HL-60/S4 treated with retinoic acid at 250 ng/mL for 4 days and 3 days (cell line): ENCODE data around the gene NOTCH3.

ENCODE experiments used
- in situ Hi-C: fragments of 300-500 bp; cut with MboI; formaldehyde crosslinking; loops from 2 replicates; pipeline ENCODE4 v1.7.0; 2022; ENCODE audit warnings: low sequenced_read_pairs

The NOTCH3 gene

DNA sequence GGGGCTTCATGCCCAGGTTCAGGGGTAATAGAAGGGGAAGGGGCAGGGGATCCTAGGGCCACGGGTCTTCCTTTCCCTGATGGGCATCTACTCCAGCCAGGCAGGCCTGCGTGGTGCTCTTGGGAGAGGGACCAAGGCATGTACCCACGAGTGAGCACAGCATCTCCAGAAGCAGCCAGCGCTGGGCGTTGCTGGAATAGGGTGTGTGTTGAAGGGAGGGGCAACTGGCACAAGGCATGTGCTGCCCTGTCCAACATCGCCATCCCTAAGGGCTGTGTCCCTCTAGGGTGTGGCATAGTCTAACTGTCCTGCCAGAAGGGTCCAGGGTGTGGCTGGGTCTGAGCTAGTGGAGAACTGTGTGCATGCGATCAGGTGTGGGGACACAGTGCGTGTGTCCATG, 2.9 kb downstream of the NOTCH3 start:
- in situ Hi-C loops = no loop called here

DNA sequence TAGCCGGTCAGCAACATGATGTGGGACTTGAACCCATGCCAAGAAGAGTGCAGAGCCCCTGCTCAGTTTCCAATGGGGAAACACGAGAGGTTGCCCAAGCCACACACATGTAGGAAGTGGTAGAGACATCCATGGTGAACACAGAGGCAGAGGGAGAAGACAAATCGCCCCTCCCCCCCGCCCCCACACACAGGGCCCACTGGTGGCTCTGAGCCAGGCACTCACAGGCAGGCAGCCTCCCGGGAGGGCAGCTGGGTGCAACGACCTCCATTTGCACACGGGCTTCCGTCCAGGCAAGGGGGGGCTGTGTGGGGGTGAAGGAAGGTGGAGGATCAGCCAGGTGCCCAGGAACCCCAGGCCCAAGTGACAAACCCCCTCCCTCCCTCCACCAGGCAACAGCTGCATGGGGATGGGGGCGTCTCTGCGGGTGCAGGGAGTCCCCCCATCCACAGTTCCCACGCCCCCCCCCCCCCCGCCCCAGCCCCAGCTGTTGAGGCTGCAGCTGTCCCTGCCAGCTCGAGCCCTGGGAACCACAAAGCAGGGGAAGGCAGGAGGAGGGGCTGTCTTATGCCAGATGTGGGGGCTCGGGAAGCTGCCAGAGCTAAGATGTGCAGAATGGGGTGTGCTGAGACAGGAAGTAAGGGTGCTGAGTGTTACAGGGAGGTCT, 3.4 kb downstream of the NOTCH3 start:
- in situ Hi-C loops = no loop called here

DNA sequence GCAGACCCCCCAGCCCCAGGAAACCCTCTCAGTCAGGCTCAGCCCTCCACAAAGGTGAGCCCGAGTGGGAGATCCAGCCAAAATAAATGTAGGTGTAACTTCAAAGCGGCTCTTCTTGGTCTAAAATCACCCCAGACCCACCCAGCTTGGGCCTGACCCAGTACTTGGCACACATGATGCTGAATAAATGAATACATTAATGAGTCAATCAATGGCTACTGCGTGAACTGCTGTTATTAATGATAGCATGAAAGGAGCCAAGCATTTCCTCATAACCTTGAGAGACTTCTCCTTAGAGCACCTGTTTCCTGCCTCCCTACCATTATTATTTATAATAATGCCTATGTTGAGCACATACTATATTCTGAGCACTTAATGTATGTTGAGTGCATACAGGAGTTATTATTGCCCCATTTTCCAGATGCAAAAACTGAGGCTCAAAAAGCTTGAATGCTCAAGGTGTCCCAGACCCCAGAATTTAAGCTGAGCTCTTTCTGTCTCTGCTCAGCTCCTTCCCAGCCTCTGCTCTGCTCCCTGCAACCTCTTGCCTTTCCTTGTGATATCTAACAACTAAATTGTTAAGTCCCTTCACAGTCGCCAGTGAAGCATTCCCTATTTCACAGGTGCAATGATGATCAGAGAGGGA, 4.3 kb downstream of the NOTCH3 start:
- in situ Hi-C loops = no loop called here

DNA sequence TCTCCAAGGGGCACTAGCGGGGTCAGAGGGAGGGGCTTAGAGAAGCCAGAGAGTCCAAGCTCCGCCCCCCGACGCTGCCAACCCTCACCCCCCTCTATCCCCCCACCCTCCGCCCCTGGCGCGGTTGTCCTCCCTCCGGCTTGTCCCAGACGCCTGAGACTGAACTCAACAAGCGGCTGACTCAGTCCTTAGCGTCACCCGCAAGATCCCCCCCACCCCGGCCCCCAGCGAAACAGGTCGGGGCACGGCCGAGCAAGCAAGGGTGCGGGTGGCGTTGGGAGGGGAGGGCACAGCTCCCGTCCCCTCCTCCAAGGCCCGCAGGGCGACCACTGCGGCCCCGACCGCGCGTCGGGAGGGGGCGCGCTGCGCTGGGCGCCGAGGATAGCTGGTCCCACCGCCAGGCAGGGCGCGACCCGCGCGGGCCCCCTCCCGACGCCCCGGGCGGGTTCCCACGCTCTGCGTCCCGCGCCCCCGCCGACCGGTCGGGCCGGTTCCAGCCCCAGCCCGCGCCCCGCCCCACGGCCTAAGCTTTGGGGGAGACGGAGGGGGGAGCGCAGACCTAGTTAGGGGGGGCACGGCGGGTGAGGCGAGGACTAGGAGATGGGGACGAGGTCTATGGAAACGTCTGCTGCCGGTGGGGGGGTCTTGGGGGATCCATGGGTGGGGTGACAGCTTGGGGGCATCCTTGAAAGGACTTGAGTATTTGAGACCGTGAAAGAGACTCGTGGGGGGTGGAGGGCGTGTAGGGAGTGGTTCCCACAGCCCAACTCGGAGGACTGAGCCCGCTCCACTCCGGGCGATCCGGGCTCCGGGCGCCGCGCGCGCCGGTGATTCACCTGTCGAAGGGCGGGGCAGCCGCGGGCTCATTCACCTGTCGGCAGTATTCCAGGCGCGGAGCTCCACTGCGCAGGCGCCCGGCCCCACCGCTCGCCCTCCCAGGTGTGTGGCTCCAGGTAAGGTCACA, 5.1 kb downstream of the NOTCH3 start:
- in situ Hi-C loops = no loop called here

DNA sequence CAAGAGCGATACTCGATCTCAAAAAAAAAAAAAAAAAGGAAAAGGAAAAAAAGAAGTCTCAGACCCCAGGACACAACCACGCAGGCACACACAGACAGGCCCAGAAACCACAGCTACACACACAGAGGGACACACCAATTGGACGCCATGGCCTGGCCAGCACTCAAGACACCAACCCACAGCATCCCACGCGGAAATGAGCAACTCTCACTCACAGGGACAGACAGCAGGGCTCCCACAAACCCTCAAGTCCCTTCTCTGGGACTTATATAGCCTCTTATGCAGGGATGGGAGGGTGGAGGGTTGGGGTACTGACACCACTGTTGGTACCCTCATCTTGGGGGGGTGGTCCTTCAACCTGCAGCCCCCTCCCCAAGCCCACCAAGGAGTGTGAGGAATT, 5.9 kb downstream of the NOTCH3 start:
- in situ Hi-C loops = no loop called here

DNA sequence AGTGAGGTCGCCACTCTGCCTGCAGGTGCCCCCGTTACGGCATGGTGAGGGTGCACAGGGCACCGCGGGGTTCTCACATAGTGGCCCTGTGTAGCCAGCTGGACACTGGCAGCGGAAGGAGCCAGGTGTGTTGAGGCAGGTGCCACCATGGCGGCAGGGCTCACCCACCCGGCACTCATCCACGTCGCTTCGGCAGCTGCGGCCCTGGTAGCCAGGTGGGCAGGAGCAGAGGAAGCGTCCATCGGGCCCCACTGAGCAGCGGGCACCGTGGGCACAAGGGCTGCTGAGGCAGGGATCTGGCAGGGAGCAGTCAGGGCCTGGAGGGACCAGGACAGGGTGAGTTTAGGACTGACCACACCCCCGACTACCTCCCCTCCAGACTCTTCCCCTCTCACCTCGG, 8.8 kb downstream of the NOTCH3 start:
- in situ Hi-C loops = no loop called here

DNA sequence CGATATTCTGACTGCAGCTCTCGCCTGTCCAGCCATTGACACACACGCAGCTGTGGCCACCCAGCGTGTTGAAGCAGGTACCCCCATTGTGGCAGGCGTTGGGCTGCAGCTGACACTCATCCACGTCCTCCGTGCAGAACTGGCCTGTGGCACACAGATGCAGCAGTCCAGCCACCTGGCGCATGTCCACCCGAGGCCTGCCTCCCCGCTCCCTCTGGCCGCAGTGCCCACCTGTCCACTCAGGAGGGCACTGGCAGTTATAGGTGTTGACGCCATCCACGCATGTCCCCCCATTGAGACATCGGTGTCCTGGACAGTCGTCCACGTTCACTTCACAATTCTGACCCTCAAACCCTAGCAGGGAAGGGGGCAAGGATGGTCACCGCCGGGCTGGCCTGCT, 9.3 kb downstream of the NOTCH3 start:
- in situ Hi-C loops = no loop called here

DNA sequence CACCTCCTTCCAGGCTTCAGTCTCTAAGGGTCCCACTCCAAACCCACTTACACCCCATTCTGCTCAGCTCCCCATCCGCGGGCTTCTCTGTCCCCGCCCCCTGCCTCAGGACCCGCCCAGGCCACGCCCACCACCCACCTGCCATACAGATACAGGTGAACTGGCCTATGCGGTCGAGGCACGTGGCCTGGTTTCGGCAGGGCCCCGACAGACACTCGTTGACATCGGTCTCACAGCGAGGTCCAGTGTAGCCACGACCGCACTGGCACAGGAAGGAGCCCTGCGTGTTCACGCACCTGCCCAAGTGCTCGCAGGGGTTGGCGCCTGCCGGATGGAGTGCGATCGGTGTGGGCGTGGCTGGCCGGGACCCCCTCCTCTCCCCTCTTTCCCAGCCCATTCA, 11.9 kb downstream of the NOTCH3 start:
- in situ Hi-C loops = no loop called here

DNA sequence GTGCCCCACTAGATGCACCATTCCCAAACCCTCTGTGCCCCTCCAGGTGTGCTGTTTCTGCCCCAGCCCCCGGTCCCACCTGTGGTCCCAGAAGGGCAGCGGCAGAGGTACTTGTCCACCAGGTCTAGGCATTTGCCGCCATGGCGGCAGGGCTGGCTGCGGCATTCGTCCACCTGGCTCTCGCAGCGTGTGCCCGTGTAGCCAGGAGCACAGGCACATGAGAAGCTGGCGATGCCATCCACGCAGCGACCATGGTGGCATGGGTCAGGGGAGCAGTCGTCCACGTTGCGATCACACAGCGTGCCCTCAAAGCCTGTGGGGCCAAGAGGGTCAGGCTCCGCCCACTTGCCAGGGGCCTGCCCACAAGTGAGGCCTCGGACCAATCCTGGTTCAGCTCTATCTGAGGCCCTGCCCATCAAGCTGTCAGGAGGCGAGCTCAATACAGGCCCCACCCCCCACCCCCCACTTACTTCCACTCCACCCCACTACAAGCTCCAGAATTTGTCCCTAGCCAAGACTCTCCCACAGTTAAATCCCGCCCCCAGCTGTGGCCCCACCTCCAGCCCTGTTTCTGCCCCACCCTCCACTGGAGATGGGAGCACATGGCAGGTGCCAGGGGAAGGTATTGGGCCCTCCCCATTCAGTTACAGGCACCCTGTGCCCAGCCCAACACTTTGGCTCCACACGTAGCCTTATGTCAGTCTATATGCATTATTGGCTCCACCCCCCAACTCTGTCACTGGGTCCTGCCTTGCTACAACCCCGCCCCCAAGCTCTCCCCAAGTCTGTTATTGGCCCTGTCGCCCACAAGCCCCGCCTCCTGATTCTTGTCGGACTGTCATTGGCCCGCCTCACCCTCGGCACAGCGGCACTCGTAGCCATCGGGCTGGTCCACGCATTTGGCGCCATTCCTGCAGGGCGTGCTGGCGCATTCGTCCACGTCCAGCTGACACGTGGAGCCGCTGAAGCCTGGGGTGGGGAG, 13.5 kb downstream of the NOTCH3 start:
- in situ Hi-C loops = no loop called here

DNA sequence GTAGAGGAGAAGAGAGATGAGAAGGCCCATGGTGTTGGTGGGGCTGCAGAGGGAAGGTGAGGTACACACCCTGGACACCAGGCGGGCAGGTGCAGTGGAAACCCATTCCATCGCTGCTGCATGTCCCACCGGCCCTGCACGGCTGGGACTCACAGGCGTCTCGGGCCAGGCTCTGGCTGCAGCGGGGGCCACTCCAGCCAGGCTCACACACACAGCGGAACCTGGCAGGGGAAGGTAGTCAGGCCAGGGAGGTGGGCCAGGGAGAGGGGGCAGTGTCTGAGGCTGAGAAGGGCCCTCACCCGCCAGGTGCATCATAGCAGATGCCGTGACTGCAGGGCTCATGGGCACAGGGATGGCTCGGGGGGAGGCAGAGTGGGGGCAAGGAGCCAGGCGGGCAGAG, 15.6 kb downstream of the NOTCH3 start:
- in situ Hi-C loops = no loop called here

DNA sequence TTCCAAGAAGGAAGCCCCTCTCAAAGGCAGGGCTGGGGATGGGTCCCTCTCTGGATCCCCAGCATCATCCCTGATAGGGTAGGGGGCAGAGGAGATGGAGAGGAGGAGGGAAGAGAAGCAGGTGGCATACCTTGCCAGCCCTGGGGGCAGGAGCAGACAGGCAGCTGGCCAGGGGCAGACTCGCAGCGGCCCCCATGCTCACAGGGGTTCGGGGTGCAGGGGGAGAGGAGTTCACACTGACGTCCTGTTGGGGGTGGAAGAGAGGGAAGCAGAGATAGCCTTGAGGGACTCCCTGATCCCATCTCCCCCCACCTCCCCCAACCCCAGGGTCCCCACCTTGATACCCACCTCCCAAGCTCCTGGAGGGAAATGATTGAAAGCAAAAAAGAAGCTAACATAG, 16.0 kb downstream of the NOTCH3 start:
- in situ Hi-C loops = no loop called here

DNA sequence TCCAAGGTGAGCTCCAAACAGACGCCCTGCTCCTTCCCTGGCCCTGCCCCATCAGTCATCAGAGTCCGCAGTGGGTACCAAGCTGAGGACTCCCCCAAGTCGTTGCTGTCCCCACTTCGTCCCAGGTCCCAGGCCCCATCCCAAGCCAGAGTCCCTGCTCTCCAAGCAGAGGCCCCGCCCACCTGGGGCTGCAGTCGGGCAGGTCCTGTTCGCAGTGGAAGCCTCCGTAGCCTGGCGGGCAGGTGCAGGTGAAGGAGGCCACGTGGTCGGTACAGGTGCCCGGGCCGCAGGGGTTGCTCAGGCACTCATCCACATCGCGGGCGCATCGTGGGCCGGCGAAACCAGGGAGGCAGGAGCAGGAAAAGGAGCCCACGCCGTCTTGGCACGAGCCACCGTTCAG, 19.4 kb downstream of the NOTCH3 start:
- in situ Hi-C loops = no loop called here

DNA sequence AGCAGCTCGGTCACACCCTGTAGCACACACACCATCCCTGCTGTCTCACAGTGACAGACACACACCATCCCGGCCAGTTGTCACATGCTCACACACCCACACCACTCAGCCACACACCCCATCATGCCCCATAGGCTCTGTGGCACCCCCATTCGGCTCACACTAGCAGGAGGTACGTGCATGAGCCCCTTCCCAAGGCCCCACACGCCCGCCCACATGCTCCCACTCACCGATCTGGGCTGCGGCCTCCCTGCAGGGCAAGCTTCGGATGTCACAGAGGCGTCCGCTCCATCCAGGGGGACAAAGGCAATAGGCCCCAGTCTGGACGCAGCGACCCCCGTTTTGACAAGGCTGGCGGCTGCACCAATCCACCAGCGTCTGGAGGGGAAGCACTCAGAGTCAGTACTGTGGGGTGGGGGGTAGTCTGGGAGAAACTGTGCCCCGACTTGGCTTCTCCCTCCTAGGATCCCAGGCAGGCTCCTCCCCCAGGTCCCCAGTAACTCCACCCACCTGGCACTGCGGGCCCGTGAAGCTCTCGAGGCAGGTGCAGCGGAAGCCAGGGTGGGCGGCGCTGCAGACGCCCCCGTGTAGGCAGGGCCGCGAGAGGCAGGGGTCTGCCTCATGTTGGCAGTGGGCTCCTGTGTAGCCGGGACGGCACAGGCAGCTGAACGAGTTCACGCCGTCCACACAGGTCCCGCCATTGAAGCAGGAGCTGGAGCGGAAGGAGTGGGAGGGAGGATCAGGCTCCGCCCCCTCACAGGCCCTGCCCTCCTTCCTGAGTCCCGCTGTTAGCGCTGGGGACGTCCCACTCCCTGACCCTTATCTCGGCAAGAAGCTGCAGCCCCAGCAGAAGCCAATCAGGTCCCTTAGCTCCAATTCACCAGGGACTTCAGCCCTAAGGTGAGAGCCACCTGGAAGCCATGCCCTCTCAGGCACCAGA, 20.1 kb downstream of the NOTCH3 start:
- in situ Hi-C loops = no loop called here

DNA sequence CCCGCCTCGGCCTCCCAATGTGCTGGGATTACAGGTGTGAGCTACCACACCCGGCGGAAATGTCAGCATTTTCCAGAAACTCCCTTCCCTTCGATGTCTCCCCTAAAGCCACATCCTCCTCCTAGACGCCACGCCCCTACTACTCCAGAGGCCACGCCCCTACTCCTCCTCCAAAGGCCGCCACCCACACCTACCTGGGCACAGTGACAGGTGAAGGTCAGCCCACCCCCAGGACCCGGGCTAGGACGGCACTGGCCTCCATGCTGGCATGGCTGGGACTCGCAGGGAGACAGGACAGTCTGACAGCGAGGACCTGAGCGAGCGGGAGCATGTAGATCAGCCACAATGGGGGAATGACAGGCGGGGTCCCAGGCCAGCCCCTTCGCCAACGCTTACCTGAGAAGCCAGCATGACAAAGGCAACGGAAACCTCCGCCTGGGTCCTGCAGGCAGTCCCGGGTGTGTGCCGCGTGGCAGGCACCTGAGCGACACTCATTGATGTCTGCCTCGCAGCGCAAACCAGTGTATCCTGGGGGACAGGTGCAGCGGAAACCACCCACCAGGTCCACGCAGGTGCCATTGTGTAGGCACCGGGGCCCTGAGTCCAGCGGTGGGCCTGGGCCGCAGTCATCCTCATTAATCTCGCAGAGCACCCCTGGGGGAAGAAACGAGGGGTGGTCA, 22.0 kb downstream of the NOTCH3 start:
- in situ Hi-C loops = no loop called here

DNA sequence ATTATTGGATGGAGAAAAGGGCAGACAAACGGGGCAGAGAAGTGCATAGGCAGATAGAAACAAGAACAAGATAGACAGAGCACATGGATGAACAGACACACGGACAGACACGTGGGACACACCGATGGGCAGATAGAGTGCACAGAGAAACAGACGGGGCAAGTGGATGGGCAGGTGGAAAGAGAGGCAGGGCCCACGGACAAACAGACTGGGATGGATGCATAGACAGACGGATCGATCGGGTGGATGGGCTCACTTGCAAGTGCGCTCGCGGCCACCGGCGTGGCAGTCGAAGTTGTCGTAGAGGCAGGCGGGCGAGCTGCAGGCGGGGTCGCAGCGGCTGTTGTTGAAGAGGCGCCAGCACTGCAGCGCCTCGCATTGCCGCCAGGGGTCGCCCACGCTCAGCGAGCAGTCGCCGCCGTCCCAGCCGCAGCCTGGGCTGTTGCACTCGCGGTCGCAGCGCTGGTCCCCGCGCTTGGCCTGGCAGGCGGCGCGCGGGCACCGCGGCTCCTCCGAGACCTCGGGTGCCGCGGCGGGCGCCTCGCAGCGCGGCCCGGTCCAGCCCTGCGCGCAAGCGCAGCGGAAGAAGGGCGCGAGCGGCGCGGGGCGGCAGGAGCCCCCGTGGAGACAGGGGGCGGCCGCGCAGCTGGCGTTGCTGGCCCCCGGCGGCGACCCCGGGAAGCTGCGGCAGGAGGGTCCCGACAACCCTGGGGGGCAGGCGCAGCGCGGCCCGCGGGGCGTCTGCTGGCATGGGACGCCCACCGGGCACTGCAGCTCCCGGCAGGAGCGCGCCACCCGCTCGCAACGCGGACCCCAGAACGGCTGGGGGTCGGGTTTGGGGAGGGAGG, 23.3 kb downstream of the NOTCH3 start:
- in situ Hi-C loops = no loop called here

DNA sequence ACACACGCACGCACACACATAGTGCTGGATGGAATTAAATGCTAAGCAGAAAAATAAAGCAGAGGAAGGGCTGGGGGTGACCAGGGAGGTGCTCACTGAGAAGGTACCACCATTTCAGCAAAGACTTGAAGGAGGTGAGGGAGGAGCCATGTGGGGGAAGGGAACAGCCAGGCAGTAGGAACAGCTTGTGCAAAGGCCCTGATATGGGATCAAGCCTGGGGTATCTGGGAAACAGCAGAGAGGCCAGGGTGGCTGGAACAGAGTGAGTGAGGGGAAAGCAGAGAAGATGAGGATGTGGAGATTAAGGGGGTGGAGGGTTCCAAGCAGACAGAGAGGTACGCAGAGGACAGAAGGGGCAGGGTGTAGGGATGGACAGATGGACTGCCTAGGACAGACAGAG, 25.2 kb downstream of the NOTCH3 start:
- in situ Hi-C loops = no loop called here

DNA sequence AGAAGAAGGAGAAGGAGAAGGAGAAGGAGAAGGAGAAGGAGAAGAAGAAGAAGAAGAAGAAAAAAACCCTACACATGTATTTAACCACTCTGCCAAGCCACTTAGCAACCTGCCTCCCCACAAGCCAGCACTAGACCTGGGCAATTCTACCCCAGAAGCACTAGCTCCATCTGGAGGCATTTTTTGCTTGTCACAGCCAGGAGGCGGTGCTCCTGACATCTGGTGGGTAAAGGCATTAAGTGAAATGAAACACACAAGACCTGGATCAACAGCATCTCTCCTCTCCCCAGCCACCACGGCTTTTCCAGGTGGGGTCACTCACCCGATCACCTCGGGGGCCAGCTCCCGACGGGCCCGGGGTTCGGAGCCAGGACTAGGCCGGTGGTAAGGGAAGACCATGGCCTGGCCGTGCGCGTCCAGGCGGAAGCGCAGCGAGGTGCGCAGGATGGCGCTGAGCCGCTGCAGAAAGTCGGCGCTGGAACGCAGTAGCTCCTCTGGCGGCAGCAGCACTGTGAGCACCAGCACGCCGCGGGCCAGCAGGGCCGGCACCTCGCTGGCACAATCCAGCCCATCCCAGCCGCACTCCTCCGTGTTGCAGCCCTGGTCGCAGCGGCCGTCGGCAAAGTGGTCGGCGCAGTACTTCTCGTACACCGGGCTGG, 26.9 kb downstream of the NOTCH3 start:
- in situ Hi-C loops = no loop called here

DNA sequence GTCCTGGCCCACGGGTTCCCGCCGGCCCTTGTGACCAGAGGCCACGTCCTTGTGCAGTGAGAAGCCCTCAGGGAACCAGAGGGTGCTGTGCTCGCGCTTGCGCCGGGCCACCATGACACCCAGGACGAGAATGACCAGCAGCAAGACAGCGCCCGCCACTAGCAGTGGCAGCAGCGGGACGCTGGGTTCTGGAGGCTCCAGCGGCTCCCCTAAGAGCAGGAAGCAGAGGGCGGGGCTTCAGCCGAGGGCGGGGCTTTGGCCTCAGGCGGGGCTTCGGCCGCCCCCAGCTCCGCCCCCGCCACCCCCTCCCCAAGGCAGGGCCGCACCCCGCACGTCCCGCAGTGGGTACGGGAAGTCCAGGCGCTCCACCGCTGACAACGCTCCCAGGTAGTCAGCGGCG, 30.4 kb downstream of the NOTCH3 start:
- in situ Hi-C loops = no loop called here
